Activated effector memory CD4-positive, alpha-beta T cell treated with anti-CD3 and anti-CD28 coated beads, Interleukin-2, amount 50 U/mL, for 16 hours (primary cell): Measurements from ENCODE around the gene TEN1.

Experiments used
- DNase-seq: peaks from one replicate; pipeline ENCODE4 v3.0.0-alpha.2; 2020

The TEN1 gene

GRCh38 chr17:76008208-76008607 is 29.2 kb downstream of the TEN1 start:
- DNase-seq: no peak

GRCh38 chr17:76008630-76009425 is 29.8 kb downstream of the TEN1 start:
- DNase-seq: no peak

- no peak for DNase-seq
These were observed 30.4 kb downstream of the TEN1 start for GRCh38 chr17:76009447-76009846.

- DNase-seq: no peak
These were observed 31.1 kb downstream of the TEN1 start for GRCh38 chr17:76009969-76010661.

- no peak for DNase-seq
These were observed 32.9 kb downstream of the TEN1 start for GRCh38 chr17:76011951-76012350.

GRCh38 chr17:76013377-76013932 is 34.4 kb downstream of the TEN1 start:
- DNase-seq: no peak

GRCh38 chr17:76014100-76014924 is 35.3 kb downstream of the TEN1 start:
- DNase-seq: peak; percentile 91

GRCh38 chr17:76014925-76015261 is 35.9 kb downstream of the TEN1 start:
- DNase-seq: no peak

GRCh38 chr17:76017481-76018339 is 38.7 kb downstream of the TEN1 start:
- no peak for DNase-seq

GRCh38 chr17:76018340-76018680 is 39.3 kb downstream of the TEN1 start:
- DNase-seq: no peak

- DNase-seq: no peak
These were observed 39.8 kb downstream of the TEN1 start for GRCh38 chr17:76018801-76019200.

- DNase-seq: no peak
These were observed 40.9 kb downstream of the TEN1 start for GRCh38 chr17:76019833-76020467.

- DNase-seq: no peak
These were observed 43.2 kb downstream of the TEN1 start for GRCh38 chr17:76022285-76022684.

GRCh38 chr17:76022973-76023899 is 44.2 kb downstream of the TEN1 start:
- no peak for DNase-seq

- no peak for DNase-seq
These were observed 44.8 kb downstream of the TEN1 start for GRCh38 chr17:76023900-76024237.

GRCh38 chr17:76024353-76024752 is 45.3 kb downstream of the TEN1 start:
- DNase-seq: no peak

- DNase-seq: no peak
These were observed 46.3 kb downstream of the TEN1 start for GRCh38 chr17:76025294-76025693.

- no peak for DNase-seq
These were observed 47.7 kb downstream of the TEN1 start for GRCh38 chr17:76026714-76027158.

- DNase-seq: no peak
These were observed 48.3 kb downstream of the TEN1 start, which contains the start of gene EVPL for GRCh38 chr17:76027159-76027839. Gene EVPL (minus strand): TSS chr17:76027306. CDS start chr17:76027198, 108 bp downstream.
